ENCODE data around the gene PRRG3.

- TF ChIP-seq ZNF280A (IDR thresholded peaks at IDR 0.05; ENCODE audit: low read depth, partially characterized antibody) = no peak
- TF ChIP-seq POLR2A (conservative IDR thresholded peaks at IDR 0.05) = no peak
- TF ChIP-seq CTCF (IDR thresholded peaks at IDR 0.05 in 2 of 3, conservative IDR thresholded peaks at IDR 0.05 in 1 of 3; ENCODE audit: insufficient read depth in 2 of 3, low read depth in 1 of 3, low read length in 3 of 3) = no peak
- TF ChIP-seq TCF7 (IDR thresholded peaks at IDR 0.05; ENCODE audit: borderline replicate concordance) = no peak
- TF ChIP-seq REST (IDR thresholded peaks at IDR 0.05; ENCODE audit: borderline replicate concordance) = no peak
- TF ChIP-seq REST (CRISPR knock-in tag; IDR thresholded peaks at IDR 0.05; ENCODE audit: low read depth) = no peak
- no peak for TF ChIP-seq E2F8 (IDR thresholded peaks at IDR 0.05; ENCODE audit: low read depth, partially characterized antibody)
- no peak for TF ChIP-seq MYC (IDR thresholded peaks at IDR 0.05; ENCODE audit: low read depth, low read length)
- no peak for TF ChIP-seq MYC (CRISPR knock-in tag; IDR thresholded peaks at IDR 0.05; ENCODE audit: borderline replicate concordance, low read depth)
- no peak for TF ChIP-seq DMBX1 (CRISPR knock-in tag; IDR thresholded peaks at IDR 0.05; ENCODE audit: borderline replicate concordance)
- no peak for TF ChIP-seq SMAD1 (IDR thresholded peaks at IDR 0.05; ENCODE audit: low read depth, low read length, partially characterized antibody)
- TF ChIP-seq ETV5 (CRISPR knock-in tag; IDR thresholded peaks at IDR 0.05; ENCODE audit: low read depth) = no peak
- TF ChIP-seq MYNN (IDR thresholded peaks at IDR 0.05) = no peak
- no peak for TF ChIP-seq MYNN (CRISPR knock-in tag; IDR thresholded peaks at IDR 0.05)
Measured at GRCh38 chrX:151712253-151712652, 17.0 kb downstream of the PRRG3 start.

Data from K562 (cell line).